IPS-NIHi7 (cell line): Measurements from ENCODE around the gene MN1.
"Not testable (repeated sequence)": the region's sequence is repeated elsewhere in the genome, so short reads cannot be mapped to it uniquely, and the experiment has no call there.

Experiments used
- DNase-seq: peaks from one replicate; pipeline ENCODE4 v3.0.0; 2012; ENCODE audit warnings: mixed read lengths; ENCODE audit errors: extremely low spot score

MN1 gene

DNA sequence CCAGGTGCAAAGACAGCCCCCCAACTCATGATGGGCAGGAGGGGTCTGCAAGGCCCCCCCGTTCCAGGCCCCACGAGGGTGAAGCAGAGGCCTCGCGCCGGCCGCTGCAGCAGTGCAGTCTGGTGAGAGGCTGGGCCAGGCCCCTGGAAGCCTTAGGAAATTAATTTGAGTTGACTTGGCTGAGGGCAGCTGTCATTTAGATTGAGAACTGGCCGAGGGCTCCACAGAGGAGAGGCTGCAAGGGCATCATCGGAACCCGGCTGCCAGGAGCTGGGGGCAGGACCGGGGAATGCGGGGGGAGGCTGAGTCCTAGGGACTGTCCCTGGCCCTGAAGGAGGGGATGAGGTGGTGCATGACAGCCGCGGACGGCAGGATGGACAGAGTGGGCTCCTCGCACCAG is 39.9 kb downstream of the MN1 start:
- DNase-seq: no peak

DNA sequence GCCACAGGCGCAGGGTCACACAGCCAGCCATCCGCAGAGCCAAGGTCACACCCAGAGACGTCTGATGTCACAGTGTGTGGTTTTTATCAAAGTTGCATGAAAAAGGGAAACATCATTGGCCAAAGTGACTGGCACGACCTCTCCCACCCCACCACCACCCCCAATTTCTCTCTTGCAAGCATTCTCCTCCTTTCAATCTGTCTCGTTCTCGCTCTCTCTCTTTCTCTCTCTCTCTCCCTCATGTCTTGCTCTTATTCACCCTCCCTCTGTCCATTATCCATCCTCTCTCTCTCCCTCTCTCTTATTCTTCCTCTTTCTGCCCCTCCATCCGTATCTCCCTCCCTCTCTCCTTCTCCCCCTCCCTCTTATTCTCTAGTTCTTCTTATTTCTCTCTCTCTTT is 40.6 kb downstream of the MN1 start:
- DNase-seq: no peak

DNA sequence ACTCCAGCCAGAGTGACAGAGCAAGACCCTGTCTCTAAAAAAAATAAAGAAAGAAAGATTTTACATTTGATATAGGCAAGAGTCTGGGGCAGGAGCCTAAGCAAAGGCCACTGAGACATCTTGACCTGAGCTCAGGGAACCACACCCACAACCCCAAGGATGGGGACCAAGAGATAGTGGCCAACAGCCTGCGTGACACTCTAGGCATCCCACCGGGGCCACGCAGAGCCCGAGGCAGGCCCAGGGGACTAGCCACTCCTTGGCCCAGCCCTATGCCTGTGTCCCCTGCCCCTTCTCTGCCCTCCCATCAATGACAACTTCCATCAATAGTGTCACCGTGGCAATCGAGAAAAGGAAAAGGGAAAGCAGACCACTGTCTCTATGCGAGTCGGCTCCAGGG is 41.1 kb downstream of the MN1 start:
- no peak for DNase-seq

DNA sequence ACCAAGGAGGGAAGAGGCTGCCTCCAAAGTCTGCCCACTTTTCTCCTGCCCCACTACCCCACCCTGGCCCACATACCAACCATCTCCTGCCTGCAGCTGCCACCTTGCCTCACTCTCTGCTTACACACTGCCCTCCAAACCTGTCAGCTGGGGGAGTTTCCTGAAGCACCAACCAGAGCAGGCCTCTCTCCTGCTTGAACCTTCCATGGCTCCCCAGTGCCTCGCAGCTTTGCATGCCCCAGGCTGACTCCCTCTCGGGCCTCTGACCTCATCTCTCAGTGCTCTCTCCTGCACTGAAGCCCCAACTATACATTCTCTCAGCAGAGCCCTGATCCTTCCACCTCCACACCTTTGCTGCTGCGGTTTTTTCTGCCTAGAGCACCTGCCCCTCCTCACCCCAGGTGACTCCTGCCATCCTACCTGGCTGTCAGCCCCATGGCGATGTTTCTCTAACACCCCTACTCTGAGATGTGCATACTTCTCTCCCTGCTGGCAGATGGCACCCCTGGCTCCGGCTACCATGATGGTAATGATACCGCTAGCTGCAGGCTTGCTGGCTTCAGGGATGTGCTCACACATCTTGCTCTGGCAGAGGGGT is 43.5 kb downstream of the MN1 start:
- DNase-seq: no peak

DNA sequence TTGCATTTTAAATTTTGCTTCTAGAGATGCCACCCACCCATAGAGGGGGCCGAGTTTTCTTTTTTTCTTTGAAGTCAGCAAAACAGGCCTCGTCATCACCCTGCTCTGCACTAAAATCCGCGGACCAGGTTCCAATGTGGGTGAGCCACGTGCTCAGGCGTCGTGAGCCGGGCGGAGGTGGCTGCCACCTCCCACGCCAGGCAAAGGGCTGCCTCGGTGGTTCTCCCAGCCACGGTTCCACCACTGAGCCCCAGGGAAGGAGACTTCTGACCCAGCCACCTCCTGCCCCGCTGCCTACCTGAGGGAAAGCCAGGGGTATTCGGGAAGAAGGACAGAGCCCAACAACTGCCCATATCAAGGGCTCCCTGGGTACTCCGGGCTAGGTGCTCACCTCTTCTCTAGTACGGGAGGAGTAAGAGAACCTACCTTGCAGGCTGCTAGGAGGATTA is 45.3 kb downstream of the MN1 start:
- no peak for DNase-seq

DNA sequence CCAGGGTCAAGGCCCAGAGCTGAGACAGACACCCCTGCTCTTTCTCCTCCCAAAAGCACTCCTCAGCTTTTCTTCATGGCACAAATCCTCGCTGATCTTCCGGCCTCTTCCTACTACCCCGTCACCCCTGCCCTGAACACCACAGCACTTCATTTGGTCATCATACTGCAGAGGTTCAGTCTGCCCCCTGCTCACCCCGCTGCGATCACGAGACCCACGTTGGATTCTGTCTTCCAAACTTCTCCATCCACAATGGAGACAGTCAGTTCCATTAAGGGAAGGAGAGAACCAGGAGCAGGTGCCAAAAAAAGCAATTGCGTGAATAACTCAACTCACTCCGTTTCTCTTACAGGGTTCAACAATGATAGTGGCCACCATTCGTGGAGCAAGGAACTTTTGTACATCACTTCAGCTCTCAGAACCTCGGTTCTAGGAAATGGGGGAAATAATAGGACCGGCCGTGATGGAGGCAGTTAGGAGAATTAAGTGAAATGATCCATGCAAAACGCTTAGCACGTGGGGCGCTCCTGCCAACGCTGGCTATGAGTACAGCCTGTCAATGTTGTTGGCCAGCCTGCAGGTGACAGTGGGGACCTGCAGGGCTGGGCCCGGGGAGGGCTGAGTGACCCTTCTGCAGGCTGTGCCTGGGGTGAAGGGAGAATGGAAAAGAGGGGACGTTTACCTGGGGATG is 45.9 kb downstream of the MN1 start:
- DNase-seq: no peak

DNA sequence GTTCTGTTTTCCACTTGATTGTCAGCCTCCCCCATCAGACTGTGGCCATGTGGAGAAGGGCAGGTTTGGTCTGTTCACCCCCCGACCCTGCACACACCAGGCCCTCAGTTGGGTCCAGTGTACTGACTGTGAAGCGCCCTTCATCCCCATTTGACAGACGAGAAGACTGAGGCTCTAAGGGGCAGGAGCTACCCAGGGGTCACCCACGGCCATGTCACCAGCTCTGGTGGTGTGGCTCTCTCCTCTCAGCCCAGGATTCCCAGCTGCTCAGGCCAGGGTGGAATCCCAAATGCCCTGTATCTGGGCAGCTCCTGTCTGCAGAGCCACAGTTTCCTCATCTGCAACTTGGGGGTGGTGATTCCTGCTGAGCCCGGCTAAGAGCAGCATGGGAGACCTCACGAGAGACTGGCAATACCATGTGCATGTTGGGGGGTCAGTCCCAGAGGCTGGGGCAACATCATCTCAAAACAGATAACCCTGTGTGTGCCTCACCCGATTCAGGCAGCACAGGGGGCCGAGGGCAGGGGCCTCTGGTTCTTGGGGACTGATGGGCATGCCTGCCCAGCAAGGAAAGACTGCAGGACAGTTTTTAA is 46.6 kb downstream of the MN1 start:
- DNase-seq: no peak

DNA sequence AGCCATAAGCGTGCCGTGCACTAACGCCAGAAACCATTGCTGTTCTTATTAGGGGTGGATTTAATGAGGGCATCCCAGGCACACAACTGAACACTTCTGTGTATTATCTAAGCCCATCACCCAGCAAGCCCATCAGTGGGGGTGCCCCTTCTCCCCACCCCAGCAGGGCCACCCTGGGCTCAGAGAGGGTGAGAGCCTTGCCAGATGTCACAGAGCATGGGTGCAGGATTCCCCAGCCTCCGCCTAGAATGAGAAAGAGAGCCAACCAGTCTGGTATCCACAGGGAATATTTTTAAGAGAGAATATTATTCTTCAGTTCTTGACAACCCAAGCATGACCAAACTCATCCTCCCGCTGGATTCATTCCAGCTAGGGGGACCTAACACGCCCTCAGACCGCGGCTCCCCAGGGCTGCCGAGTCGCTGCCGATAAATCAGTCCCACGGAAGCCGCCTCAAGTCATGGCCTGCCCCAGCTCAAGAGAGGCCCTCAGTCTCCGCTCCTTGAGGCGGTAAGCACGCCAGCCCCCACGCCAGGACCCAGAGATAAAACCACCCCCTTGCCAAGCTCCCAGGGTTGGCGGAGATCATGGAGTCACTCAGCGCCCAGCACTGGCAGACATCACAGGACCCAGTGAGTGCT is 47.2 kb downstream of the MN1 start:
- DNase-seq: no peak

DNA sequence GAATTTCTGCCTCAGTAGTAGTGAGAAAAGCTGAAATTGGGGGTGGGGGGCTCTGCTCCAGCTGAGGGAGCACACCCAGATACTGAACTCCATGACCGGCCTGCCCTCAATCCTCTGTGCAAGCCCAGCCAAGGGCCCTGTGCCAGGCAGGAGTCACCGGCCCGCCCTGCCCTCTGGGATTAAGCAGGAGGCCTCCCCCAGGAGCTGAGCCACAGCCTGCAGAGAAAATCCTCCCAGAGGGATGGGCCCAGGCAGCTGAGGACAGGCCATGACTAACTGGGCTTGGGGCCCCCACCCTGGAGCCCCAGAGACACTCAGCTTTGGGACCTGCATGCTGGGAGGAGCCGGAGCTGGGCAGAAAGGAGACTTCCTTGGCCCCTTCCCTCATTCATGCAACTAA is 48.8 kb downstream of the MN1 start:
- DNase-seq: no peak

DNA sequence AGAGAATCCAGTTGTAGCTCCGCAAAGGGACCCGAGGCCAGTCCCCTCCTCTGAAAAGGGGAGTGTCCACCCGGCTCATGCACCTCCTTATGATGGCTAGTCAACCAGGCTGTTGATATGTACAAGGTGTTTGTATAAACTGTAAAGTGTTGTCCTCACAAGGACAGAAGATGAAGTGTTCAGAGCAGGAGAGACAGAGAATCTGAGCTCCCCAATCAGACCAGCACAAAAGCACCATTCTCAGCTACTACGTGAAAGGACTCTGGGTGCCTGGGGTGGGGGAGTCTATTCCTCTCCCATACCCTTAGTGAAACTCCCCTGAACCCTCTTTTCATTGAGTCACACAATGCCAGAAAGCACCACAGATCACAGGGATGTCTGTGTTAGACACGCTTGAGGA is 49.4 kb downstream of the MN1 start:
- no peak for DNase-seq

DNA sequence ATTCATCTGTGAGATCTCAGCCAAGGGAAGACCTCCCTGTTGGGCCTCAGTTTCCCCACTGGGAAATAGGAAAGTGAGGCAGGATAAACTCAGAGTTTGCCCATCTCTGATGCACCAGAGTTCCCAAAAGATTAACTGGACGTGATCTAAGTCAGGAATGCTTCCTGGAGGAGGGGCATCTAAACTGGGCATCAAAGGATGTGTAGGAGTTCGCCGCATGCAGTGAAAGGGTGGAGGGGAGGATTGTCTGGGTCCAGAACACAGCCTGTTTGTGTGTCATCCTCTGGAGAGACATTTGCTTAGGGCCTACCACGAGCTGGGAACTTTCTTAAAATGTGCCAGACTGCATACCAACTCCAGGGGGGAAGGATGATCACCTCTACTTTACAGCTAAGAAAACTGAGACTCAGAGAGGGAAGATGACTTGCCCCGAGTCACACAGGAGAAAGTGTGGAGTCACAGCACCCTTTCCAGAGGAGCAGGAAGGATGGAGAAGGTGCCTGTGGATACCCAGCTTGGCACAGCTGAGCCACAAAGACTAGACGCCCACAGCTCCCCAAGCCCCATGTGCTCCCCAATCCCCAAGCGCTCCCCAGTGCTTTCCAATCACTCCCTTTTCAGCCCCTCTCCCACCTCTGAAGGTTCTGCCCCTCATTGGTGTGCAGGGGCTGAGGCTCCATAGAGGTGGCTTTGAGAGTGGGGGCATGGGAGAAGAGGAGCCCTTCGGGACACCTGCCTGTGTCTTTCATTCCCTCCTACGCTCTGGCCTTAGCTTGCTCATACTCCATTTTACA is 50.1 kb downstream of the MN1 start:
- no peak for DNase-seq

DNA sequence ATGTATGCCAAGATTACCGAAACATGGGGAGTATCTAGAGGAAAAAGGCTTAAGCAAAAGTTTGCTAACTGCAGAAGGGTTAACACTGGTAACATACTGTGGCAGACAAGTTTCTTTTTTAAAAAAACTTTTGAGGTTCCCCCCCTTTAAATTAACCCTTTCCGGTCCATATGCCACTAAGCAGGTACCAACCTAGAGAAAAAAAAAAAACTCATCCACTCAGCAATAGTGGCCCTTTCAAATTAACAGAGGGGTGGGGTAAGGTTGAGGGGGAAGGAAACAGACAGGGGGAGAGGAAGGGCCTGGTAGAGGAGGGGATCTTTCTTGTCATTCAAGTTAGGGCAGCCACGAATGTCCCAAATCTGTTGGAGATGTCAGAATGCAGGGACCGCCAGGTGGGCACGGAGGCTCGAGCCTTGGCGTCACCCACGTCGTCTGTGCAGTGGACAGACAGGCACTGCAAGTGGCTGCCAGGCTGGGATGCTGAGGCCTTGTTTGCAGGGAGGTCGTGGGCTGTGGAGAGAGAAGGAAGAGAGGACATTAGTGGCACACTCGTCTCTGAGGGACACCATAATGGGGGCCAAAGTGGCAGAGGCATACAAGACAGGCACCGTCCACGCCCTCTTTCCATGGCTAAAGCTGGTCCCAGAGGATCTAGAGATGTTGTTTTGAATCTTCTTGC is 50.8 kb downstream of the MN1 start:
- DNase-seq: no peak

DNA sequence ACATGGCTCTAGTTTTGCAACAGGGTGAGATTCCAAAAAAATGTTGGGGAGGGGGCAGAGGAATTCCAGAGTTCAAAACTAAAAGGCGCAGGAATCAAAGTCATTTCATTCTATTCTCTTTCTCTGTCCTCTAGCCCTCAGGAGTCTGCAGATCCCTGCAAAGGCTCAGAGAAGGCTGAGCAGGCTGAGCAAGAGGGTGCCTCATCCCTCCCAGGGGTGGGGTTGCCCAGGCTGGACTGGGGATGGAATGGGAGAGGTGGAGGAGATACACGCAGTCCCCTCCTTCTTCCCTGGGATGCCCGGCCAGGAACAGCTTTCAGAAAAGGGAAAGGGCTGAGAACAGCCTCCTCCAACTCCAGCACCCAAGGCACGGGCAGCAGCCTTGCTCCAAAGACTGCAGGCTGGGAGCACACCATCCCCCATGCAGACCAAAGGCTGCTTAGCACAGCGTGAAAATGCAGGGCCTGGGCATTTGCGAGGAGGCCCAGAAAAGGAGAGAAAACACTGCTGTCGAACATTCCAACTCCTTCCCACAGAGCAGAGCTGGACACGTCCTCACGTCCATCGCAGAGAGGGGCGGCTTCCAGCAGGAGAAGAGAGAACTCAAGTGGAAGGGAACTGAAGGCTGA is 51.8 kb downstream of the MN1 start:
- peak; percentile 71 for DNase-seq

DNA sequence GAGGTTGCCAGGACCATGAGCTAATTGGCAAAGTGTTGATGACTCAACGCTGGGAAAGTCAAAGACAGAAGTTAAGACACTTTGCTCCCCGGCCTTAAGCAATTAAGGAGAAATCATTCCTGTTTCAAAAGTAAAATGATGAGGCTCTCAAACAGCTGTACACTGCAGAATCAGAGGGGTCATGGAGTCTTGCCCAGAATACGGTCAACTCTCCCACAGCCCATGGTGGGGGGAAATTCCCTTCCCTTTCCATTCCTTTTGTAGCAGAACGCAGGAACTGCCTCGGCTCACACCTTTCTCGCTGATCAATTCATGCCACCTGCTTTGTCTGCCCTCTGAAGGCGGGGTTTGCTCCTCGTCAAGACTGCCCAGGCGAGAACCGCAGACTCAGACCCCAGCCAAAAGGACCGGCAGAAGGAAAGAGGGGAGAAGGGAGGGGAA is 52.8 kb downstream of the MN1 start:
- DNase-seq: peak; percentile 74

DNA sequence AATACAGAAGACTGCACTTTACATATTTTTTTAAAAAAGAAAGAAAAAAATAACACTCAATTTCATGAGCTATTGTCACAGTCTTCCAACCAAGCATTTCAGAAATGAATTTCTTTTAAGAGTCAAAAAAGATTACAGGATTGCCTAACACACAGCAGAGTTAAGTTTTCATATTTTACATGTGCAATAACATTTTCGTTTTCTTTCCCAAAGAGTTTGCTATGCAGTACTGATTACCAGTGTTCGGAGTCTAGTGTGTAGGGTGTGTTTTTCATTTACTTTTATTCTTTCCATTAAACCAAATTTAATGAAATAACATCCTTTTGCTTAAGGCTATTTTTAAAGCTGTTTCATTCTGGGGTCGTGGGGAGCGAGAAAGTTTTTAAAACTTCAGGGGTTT is 53.2 kb downstream of the MN1 start:
- DNase-seq: no peak

DNA sequence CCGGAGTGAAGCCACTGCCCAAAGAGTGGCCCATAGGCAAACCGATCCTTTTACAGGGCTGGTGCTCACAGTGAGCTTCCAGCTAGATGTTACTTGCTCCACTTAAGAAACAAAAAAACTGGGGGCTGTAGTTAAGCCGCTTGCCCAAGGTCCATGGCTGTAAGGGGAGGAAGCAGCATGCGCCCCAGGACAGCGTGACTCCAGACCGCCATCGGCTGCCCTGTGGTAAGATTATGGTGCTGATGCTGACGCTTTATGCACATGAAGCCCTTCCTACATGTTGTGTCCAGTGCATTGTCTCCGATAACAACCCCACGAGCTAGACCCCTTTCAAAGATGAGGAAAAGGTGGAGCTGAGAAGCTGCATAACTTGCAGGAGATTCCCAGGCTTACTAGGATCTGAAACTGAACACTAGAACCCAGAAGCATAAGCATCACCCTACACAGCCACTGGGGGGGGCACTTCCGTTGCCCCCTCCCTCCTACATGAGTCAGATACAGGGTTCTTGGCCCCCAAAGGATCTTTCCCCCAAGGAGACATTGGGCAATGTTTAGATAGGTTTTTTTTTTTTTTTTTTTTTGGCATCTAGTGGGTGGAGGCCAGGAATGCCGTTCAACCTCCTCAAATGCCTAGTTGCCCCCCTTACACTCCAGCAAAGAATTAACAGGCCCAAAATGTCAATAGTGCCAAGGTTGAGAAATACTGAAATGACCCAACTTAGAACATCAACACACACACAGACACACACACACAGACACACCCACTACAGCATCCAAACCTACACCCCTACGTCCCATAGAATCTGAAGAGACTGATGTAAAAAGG is 53.9 kb downstream of the MN1 start:
- no peak for DNase-seq

DNA sequence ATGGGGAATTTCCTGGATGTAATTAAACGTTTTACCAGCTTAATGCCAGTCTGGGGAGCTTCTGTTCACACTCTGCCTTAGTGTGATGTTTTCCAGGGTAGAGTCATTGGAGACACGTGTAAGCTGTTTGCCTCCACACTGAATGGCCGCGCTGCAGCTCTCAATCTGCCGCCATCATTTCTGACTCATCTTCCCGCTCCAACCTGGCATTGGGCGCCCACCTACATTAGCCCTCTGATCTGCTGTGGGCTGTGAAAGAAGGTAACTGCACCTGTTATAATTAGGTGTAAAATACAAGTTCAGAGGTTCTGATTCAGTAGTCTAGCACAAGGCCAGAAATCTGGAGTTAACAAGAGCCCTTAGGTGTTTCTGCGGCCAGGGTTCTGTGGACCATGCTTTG is 54.6 kb downstream of the MN1 start:
- DNase-seq: no peak

DNA sequence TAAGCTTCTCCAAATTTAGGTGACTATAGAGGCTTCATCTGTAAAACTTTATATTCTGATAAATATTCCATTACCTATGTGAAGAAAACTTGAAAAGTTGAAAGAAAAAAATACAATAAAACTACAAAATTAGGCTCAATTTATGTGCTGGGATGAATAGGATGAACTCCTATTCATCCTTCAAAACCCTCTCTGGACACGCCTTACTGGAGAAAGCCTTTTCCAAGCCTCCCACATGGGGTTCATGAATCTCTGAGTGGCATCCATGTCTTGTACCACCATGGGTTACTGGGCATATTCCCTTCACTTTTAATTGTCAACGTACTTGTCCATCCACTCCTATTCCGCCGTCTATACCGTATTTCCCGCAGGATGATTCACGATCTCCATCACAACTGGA is 55.7 kb downstream of the MN1 start:
- DNase-seq: no peak

DNA sequence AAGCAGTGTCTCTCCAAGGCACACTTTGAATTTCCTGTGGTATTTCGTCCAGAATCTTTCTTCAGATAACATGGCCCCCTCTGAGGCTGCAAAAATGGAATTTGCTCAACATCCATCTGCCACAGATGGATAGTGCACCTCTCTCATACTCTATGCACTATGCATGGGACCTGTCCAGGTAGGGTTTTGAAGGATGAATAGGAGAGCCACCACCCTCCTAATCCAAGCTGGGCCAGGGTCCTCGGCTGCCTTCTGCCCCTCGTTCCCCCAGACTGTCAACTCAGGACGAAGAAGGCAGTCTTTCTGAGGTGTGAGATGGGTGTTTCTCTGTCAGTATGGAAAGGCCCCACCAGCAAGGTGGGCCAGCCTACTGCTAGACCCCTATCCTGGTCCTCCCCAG is 56.4 kb downstream of the MN1 start:
- no peak for DNase-seq

DNA sequence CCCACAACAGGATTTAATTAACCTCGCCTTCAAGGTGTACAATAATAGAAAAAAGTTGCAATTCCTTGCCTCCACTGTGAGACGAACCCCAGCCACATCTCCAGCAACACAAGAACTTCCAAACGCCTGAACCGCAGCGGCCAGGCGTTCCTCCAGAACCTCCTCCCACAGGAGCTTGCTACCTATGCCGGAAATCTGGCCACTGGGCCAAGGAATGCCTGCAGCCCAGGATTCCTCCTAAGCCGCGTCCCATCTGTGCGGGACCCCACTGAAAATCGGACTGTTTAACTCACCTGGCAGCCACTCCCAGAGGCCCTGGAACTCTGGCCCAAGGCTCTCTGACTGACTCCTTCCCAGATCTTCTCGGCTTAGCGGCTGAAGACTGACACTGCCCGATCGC is 57.5 kb downstream of the MN1 start:
- DNase-seq: not testable (repeated sequence)
